Left renal pelvis (tissue), 4 donors: Measurements from ENCODE around the gene TUBB4A. TPM values are rescaled to one million over a fixed set of nuclear protein-coding genes. Genes with fewer than 3 reads are reported as not detected.

ENCODE experiments used
- DNase-seq, 4 donors: peaks; one replicate each; pipeline ENCODE4 v3.0.0-alpha.2; 2013; ENCODE audit warnings: low read depth in 4 of 4, low spot score in 3 of 4
- polyA plus RNA-seq, 4 donors: library from polyadenylated mRNA; unstranded; fragments of 120-200 nt; gene quantifications; one replicate each; pipeline ENCODE4 v1.2.1, GENCODE V29; 2013; ENCODE audit not compliant: insufficient read length in 4 of 4

TUBB4A gene
- polyA plus RNA-seq, 4 donors, result 5.8 to 47.2 (median 31.2) TPM

DNA sequence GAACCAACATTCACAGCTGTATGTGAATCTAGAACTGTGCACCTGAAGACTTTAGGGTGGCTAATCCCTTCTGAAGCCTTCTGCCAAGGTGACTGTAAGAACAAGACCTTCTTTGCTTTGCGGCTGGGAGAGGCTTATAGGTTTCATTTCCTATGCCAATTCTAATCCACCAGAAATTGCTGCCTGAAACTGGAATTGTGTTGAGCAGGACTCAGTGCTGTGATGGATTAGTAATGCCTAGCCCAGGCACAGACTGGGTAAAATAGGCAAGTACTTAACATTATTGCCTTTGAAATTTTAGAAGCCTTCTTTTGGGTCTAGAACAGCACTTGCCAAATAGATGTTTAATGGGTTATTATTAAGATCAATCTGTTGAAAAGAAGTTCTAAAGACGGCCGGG is 54.1 kb downstream of the TUBB4A start:
- no peak for DNase-seq

DNA sequence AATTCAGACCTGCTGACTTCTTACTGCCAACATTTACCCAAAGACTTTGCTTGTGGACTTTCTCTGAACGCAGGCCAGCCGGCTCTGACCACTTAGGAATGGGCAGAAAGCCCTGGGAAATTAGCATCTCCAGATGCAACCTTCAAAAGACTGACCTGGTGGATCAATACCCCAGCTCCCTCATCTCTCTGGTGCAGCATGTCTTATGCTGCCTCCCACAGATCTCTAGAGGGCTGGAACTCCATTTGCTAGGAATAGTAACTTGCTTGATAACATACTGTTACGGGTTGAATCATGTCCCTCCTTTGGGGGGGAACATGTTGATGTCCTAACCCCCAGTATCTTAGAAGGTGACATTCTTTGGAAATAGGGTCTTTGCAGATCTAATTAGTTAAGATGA is 55.7 kb downstream of the TUBB4A start:
- no peak for DNase-seq

Other genes with a start within 250 kb of the TUBB4A start
- gene MLLT1, start 222.3 kb downstream of the TUBB4A start, polyA plus RNA-seq, result 100 to 1,000 TPM in 1 of 4 donors, 10 to 100 TPM in 3; 72.5 to 118 (median 76.5) TPM
- under 1 TPM in 3 of 4 donors, not detected in 1; 0.10 to 0.20 (median 0.11) TPM for gene ACER1, start 168.7 kb downstream of the TUBB4A start, polyA plus RNA-seq
- 10 to 100 TPM; 47.0 to 65.3 (median 57.5) TPM for gene CLPP, start 140.8 kb downstream of the TUBB4A start, polyA plus RNA-seq
- gene ALKBH7, start 129.5 kb downstream of the TUBB4A start, polyA plus RNA-seq, result 10 to 100 TPM; 40.0 to 91.4 (median 43.3) TPM
- gene PSPN, start 126.4 kb downstream of the TUBB4A start, polyA plus RNA-seq, result 1 to 10 TPM; 1.5 to 3.3 (median 2.3) TPM
- gene GTF2F1, start 109.1 kb downstream of the TUBB4A start, polyA plus RNA-seq, result 10 to 100 TPM; 67.6 to 99.8 (median 85.7) TPM
- gene KHSRP, start 77.5 kb downstream of the TUBB4A start, polyA plus RNA-seq, result 100 to 1,000 TPM; 259 to 351 (median 275) TPM
- gene SLC25A41, start 68.5 kb downstream of the TUBB4A start, polyA plus RNA-seq, result under 1 TPM; 0.21 to 0.88 (median 0.58) TPM
- gene SLC25A23, start 42.5 kb downstream of the TUBB4A start, polyA plus RNA-seq, result 10 to 100 TPM; 55.2 to 85.1 (median 68.6) TPM
- gene CRB3, start 38.0 kb downstream of the TUBB4A start, polyA plus RNA-seq, result 10 to 100 TPM in 3 of 4 donors, under 1 TPM in 1; 0.55 to 39.8 (median 24.0) TPM
- gene DENND1C, start 20.5 kb downstream of the TUBB4A start, polyA plus RNA-seq, result 10 to 100 TPM in 3 of 4 donors, 1 to 10 TPM in 1; 1.5 to 40.6 (median 36.1) TPM
- 1 to 10 TPM in 1 of 4 donors, under 1 TPM in 3; 0.20 to 2.4 (median 0.39) TPM for gene TNFSF9, start 28.7 kb upstream of the TUBB4A start, polyA plus RNA-seq
- gene CD70, start 88.8 kb upstream of the TUBB4A start, polyA plus RNA-seq, result not detected
- under 1 TPM in 3 of 4 donors, not detected in 1; 0.08 to 0.13 (median 0.08) TPM for gene TNFSF14, start 167.9 kb upstream of the TUBB4A start, polyA plus RNA-seq
- gene C3, start 218.3 kb upstream of the TUBB4A start, polyA plus RNA-seq, result 10 to 100 TPM; 15.0 to 24.7 (median 20.0) TPM
- gene GPR108, start 235.3 kb upstream of the TUBB4A start, polyA plus RNA-seq, result 10 to 100 TPM; 43.0 to 67.8 (median 58.7) TPM
- 10 to 100 TPM; 48.8 to 67.9 (median 62.3) TPM for gene TRIP10, start 237.4 kb upstream of the TUBB4A start, polyA plus RNA-seq